ENCODE data around the gene KIF22. TPM values are rescaled to one million over a fixed set of nuclear protein-coding genes. Genes with fewer than 3 reads are reported as not detected.

The KIF22 gene
- polyA plus RNA-seq, 1 donor, result 40.9 TPM

Other genes starting within 250 kb of the KIF22 start
- 6.8 TPM for gene SPN, start 127.5 kb upstream of the KIF22 start, polyA plus RNA-seq
- 220 TPM for gene QPRT, start 111.6 kb upstream of the KIF22 start, polyA plus RNA-seq
- 1.5 TPM for gene C16orf54, start 44.8 kb upstream of the KIF22 start, polyA plus RNA-seq
- 2.2 TPM for gene ZG16, start 12.5 kb upstream of the KIF22 start, polyA plus RNA-seq
- gene MAZ, start 15.8 kb downstream of the KIF22 start, polyA plus RNA-seq, result 236 TPM
- gene PRRT2, start 21.4 kb downstream of the KIF22 start, polyA plus RNA-seq, result 12.8 TPM
- 36.4 TPM for gene PAGR1, start 25.4 kb downstream of the KIF22 start, polyA plus RNA-seq
- gene MVP, start 29.7 kb downstream of the KIF22 start, polyA plus RNA-seq, result 128 TPM
- 68.7 TPM for gene CDIPT, start 72.5 kb downstream of the KIF22 start, polyA plus RNA-seq
- gene SEZ6L2, start 108.8 kb downstream of the KIF22 start, polyA plus RNA-seq, result 52.3 TPM
- 15.0 TPM for gene ASPHD1, start 109.7 kb downstream of the KIF22 start, polyA plus RNA-seq
- 30.4 TPM for gene KCTD13, start 135.5 kb downstream of the KIF22 start, polyA plus RNA-seq
- gene TMEM219, start 171.3 kb downstream of the KIF22 start, polyA plus RNA-seq, result 160 TPM
- 46.6 TPM for gene TAOK2, start 183.1 kb downstream of the KIF22 start, polyA plus RNA-seq
- gene HIRIP3, start 204.9 kb downstream of the KIF22 start, polyA plus RNA-seq, result 12.0 TPM
- gene INO80E, start 205.5 kb downstream of the KIF22 start, polyA plus RNA-seq, result 60.5 TPM
- 4.2 TPM for gene DOC2A, start 220.3 kb downstream of the KIF22 start, polyA plus RNA-seq
- not detected for gene C16orf92, start 232.4 kb downstream of the KIF22 start, polyA plus RNA-seq
- 3.2 TPM for gene TLCD3B, start 240.5 kb downstream of the KIF22 start, polyA plus RNA-seq